K562 (cell line): ENCODE results near the gene MBP. TPM values are rescaled to one million over a fixed set of nuclear protein-coding genes. Genes with fewer than 3 reads are reported as not detected.

Experiments used
- ATAC-seq: fragments of 200-7000 bp; cut with Tn5 transposase; 3 replicates; pipeline ENCODE4 v1.9.1; 2020; ENCODE audit warnings: moderate library complexity
- BruUV-seq: library from RNA; stranded (reverse); fragments of 400-500 nt; replicated peaks from 2 replicates; lab custom pipeline; 2021; lab: Mats Ljungman, UMichigan
- CTCF ChIA-PET: fragments of 300-600 bp; formaldehyde crosslinking; extraction: SDS; loops from one replicate; lab custom pipeline; 2021; ENCODE audit warnings: low intra/inter-chr PET ratio; lab: Yijun Ruan, JAX
- POLR2A ChIA-PET: fragments of 300-600, 350-650 bp; sonication (Branson Sonifier 250); formaldehyde crosslinking; extraction: SDS; loops from one replicate; lab custom pipeline; 2021; ENCODE audit warnings: antibody characterized with exemption, inconsistent platforms; lab: Yijun Ruan, JAX
- DNase-seq, 4 experiments: peaks; one replicate each; pipeline versions ENCODE4 v3.0.0 to v3.0.0-alpha.2; 2011 to 2018; ENCODE audit warnings: low spot score in 3 of 4, mixed read lengths in 3 of 4; ENCODE audit errors: extremely low read depth in 1 of 4
- FAIRE-seq: peaks from 2 replicates; lab custom pipeline; 2011; peaks lifted over from hg19 to GRCh38; lab: Jason Lieb, UNC
- H2AFZ ChIP-seq: 2 replicates; pipeline ENCODE4 v1.6.0; 2011; ENCODE audit warnings: low read depth, low read length, control low read depth, inconsistent platforms
- H3K27ac ChIP-seq: fragments of 200-600 bp; 3 replicates; pipeline ENCODE4 v1.8.0; 2011; ENCODE audit warnings: low read depth, mild to moderate bottlenecking, control low read depth, inconsistent platforms, low read length, moderate library complexity, mixed read lengths; ENCODE audit errors: extremely low read depth
- H3K27me3 ChIP-seq, 2 experiments: fragments of 300-600 bp in 1 of 2; 2 replicates in 1 of 2; 3 replicates in 1 of 2; pipeline versions ENCODE4 v1.6.0 to v1.8.0; 2011; ENCODE audit warnings: inconsistent platforms in 2 of 2, low read length in 2 of 2, mild to moderate bottlenecking in 1 of 2, mixed read lengths in 1 of 2, moderate library complexity in 1 of 2; ENCODE audit not compliant: control insufficient read depth in 2 of 2, insufficient read depth in 2 of 2
- H3K36me3 ChIP-seq: fragments of 300-600 bp; 3 replicates; pipeline ENCODE4 v1.8.0; 2011; ENCODE audit warnings: mild to moderate bottlenecking, low read length, inconsistent platforms; ENCODE audit not compliant: control insufficient read depth, insufficient read depth
- H3K4me1 ChIP-seq, 2 experiments: fragments of 200-600 bp in 1 of 2; replicated peaks in 1 of 2; 2 replicates in 1 of 2; 3 replicates in 1 of 2; pipeline versions ENCODE4 v1.5.1 to v1.8.0; 2011; ENCODE audit warnings: inconsistent platforms in 2 of 2, low read length in 2 of 2, mild to moderate bottlenecking in 1 of 2, mixed read lengths in 1 of 2, moderate library complexity in 1 of 2; ENCODE audit not compliant: control insufficient read depth in 2 of 2, insufficient read depth in 2 of 2
- H3K4me2 ChIP-seq: 2 replicates; pipeline ENCODE4 v1.6.1; 2011; ENCODE audit warnings: low read length, control low read depth, inconsistent platforms, mixed read lengths; ENCODE audit not compliant: insufficient read depth
- H3K4me3 ChIP-seq: fragments of 200-600 bp; sonication (generic), shearing (Covaris generic); 2 replicates; pipeline ENCODE4 v1.5.1; 2016; ENCODE audit warnings: control low read depth, inconsistent platforms
- H3K79me2 ChIP-seq: fragments of 200-600 bp; 3 replicates; pipeline ENCODE4 v1.8.0; 2011; ENCODE audit warnings: low read length, inconsistent platforms; ENCODE audit not compliant: control insufficient read depth, insufficient read depth
- H3K9ac ChIP-seq, 2 experiments: 2 replicates each; pipeline versions ENCODE4 v1.6.0 to v1.6.1; 2011; ENCODE audit warnings: low read depth in 2 of 2, low read length in 2 of 2, control low read depth in 1 of 2, inconsistent platforms in 1 of 2, mild to moderate bottlenecking in 1 of 2, mixed read lengths in 1 of 2; ENCODE audit not compliant: insufficient read depth in 1 of 2
- H3K9me1 ChIP-seq: one replicate; pipeline ENCODE4 v1.6.0; 2011; ENCODE audit warnings: inconsistent platforms, mild to moderate bottlenecking, low read length, moderate library complexity; ENCODE audit not compliant: control insufficient read depth, insufficient read depth
- H3K9me3 ChIP-seq: replicated peaks from 2 replicates; pipeline ENCODE4 v1.5.1; 2011; ENCODE audit warnings: low read depth, low read length, inconsistent platforms; ENCODE audit not compliant: control insufficient read depth, insufficient read depth
- H4K20me1 ChIP-seq: replicated peaks from 2 replicates; pipeline ENCODE4 v1.6.1; 2011; ENCODE audit warnings: low read length, inconsistent platforms, mixed read lengths; ENCODE audit not compliant: control insufficient read depth, insufficient read depth
- C11orf30 ChIP-seq: fragments of 450-650 bp; IDR thresholded peaks from 2 replicates; pipeline ENCODE4 v1.6.1; 2016; ENCODE audit warnings: low read depth, mild to moderate bottlenecking
- CREM ChIP-seq: IDR thresholded peaks from 2 replicates; pipeline ENCODE4 v1.6.1; 2014; ENCODE audit warnings: antibody characterized with exemption, low read depth
- CTBP1 ChIP-seq: fragments of 450-650 bp; IDR thresholded peaks from 2 replicates; pipeline ENCODE4 v1.6.1; 2016; ENCODE audit warnings: borderline replicate concordance
- ESRRB ChIP-seq: fragments of 250-450 bp; sonication (Bioruptor Pico); IDR thresholded peaks from 2 replicates; pipeline ENCODE4 v1.5.0; 2020; ENCODE audit warnings: mild to moderate bottlenecking, moderate library complexity, borderline replicate concordance
- POLR2AphosphoS2 ChIP-seq: IDR thresholded peaks from 2 replicates; pipeline ENCODE4 v1.6.1; 2012; ENCODE audit warnings: low read length, improper control_type of control experiment
- PRPF4 ChIP-seq: fragments of 200-400 bp; formaldehyde crosslinking; IDR thresholded peaks from one replicate; pipeline ENCODE4 v1.6.1; 2017; ENCODE audit warnings: low read length, low read depth, mild to moderate bottlenecking; ENCODE audit not compliant: insufficient read depth, poor library complexity, severe bottlenecking
- PURB ChIP-seq: sonication (generic); formaldehyde crosslinking; IDR thresholded peaks from 2 replicates; pipeline ENCODE4 v1.9.0; 2021; ENCODE audit warnings: low read depth, mild to moderate bottlenecking, missing genetic modification reagents
- RB1 ChIP-seq: fragments of 450-650 bp; IDR thresholded peaks from 2 replicates; pipeline ENCODE4 v1.6.1; 2017; ENCODE audit warnings: low read depth, mild to moderate bottlenecking
- RBM15 ChIP-seq: fragments of 200-400 bp; formaldehyde crosslinking; IDR thresholded peaks from 2 replicates; pipeline ENCODE4 v1.6.1; 2018; ENCODE audit warnings: mild to moderate bottlenecking, low read length, moderate library complexity; ENCODE audit not compliant: insufficient read depth
- SRSF7 ChIP-seq: fragments of 200-400 bp; formaldehyde crosslinking; optimal IDR thresholded peaks from 2 replicates; pipeline ENCODE3; 2017; ENCODE audit warnings: mild to moderate bottlenecking, low read depth, low read length
- TAF15 ChIP-seq: fragments of 200-400 bp; formaldehyde crosslinking; IDR thresholded peaks from 2 replicates; pipeline ENCODE4 v1.6.1; 2017; ENCODE audit warnings: mild to moderate bottlenecking, low read depth, low read length, moderate library complexity
- ZKSCAN8 ChIP-seq: fragments of 200-800 bp; sonication (Bioruptor generic); IDR thresholded peaks from 2 replicates; pipeline ENCODE4 v1.6.1; 2016; ENCODE audit warnings: missing genetic modification characterization, missing compliant biosample characterization
- ZNF197 ChIP-seq: fragments of 200-800 bp; sonication (Bioruptor generic); IDR thresholded peaks from 2 replicates; pipeline ENCODE4 v1.6.1; 2016; ENCODE audit warnings: low read depth, missing genetic modification characterization, missing compliant biosample characterization
- ZNF644 ChIP-seq: fragments of 200-800 bp; sonication (Bioruptor generic); IDR thresholded peaks from 2 replicates; pipeline ENCODE4 v1.6.1; 2016; ENCODE audit warnings: low read depth, missing genetic modification characterization, missing compliant biosample characterization
- WGBS: fragments of 100-300 bp; shearing (Covaris generic); methylation state at CpG from one replicate; pipeline ENCODE4 v1.1.6; 2016; ENCODE audit warnings: low coverage, mixed read lengths; ENCODE audit not compliant: insufficient coverage; ENCODE audit errors: missing lambda C conversion rate; 5-methylcytosine and 5-hydroxymethylcytosine counted together
- in situ Hi-C: fragments of 300-500 bp; cut with MboI; formaldehyde crosslinking; loops from 4 replicates; pipeline ENCODE4 v1.15.0; 2018; ENCODE audit warnings: inconsistent platforms, mixed read lengths
- intact Hi-C: fragments of 100-400 bp; cut with micrococcal nuclease; formaldehyde crosslinking; loops from 2 replicates; pipeline ENCODE4 v1.14.2; 2022
- polyA plus RNA-seq, 8 experiments: library from polyadenylated mRNA; depleted of rRNA in 4 of 8; stranded (reverse) in 5 of 8; unstranded in 3 of 8; fragments of >200 nt; fragmentation: Nextera tagmentation in 2 of 8; fragmentation: Illumina TruSeq in 1 of 8; extraction: Ambion mirVana in 2 of 8; extraction: Trizol in 1 of 8; gene quantifications; 2 replicates each; pipeline versions ENCODE4 v1.2.1 to v1.2.3, GENCODE V29; 2011 to 2014; ENCODE audit warnings: inconsistent platforms in 1 of 8, missing spikeins in 1 of 8
- total RNA-seq, 7 experiments: library from RNA; depleted of rRNA in 6 of 7; stranded (reverse); fragments of >200 nt in 6 of 7; fragmentation: Illumina TruSeq in 2 of 7; extraction: Trizol in 2 of 7; gene quantifications; 2 replicates each; pipeline versions ENCODE4 v1.2.1 to v1.2.3, GENCODE V29; 2011 to 2021; ENCODE audit warnings: low replicate concordance in 1 of 7
- TF ChIP-seq, protein P1 (sequence below): sonication (generic); formaldehyde crosslinking; IDR thresholded peaks from 2 replicates; pipeline ENCODE4 v1.8.1; 2023; ENCODE audit warnings: mild to moderate bottlenecking, missing genetic modification reagents
- TF ChIP-seq, protein P2 (sequence below): fragments of 450-650 bp; IDR thresholded peaks from 2 replicates; pipeline ENCODE4 v1.6.1; 2017; ENCODE audit warnings: antibody characterized with exemption
- TF ChIP-seq, protein P3 (sequence below): fragments of 450-650 bp; formaldehyde crosslinking; conservative IDR thresholded peaks from 2 replicates; pipeline ENCODE4 v1.4.0; 2022; ENCODE audit warnings: mild to moderate bottlenecking, missing genetic modification characterization
- TF ChIP-seq, protein P4 (sequence below): sonication (generic); formaldehyde crosslinking; IDR thresholded peaks from 2 replicates; pipeline ENCODE4 v1.9.0; 2022; ENCODE audit warnings: mild to moderate bottlenecking, missing genetic modification reagents

Gene MBP
- total and polyA plus RNA-seq, 9 of the 15 experiments (the other 6 are each of a cell fraction or from before 2014, with no cell fraction given): 0.09 TPM; not detected in 8

DNA sequence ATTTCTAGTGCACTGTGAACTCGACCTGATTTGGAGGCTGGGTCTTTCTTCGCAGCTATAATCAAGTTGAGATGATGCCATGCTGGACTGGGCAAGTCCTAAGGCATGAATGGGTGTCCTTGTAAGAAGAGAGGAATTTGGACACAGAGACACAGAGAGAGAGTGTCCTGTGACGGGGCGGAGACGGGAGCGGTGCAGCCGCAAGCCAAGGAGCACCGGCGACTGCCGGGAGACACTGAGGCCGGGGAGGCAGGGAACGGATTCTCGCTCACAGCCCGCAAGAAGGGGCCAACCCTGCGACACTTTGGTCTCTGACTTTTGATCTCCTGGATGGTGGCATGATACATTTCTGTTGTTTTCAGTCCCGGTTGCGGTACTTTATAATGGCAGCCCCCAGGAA, 22.4 kb upstream of the MBP start (continued):
- TF ChIP-seq CREM (no peak), TAF15 (no peak), ESRRB (CRISPR knock-in tag) (no peak), ZNF644 (tag) (no peak), PURB (no peak), CTBP1 (no peak)
- TF ChIP-seq, protein P1, sequence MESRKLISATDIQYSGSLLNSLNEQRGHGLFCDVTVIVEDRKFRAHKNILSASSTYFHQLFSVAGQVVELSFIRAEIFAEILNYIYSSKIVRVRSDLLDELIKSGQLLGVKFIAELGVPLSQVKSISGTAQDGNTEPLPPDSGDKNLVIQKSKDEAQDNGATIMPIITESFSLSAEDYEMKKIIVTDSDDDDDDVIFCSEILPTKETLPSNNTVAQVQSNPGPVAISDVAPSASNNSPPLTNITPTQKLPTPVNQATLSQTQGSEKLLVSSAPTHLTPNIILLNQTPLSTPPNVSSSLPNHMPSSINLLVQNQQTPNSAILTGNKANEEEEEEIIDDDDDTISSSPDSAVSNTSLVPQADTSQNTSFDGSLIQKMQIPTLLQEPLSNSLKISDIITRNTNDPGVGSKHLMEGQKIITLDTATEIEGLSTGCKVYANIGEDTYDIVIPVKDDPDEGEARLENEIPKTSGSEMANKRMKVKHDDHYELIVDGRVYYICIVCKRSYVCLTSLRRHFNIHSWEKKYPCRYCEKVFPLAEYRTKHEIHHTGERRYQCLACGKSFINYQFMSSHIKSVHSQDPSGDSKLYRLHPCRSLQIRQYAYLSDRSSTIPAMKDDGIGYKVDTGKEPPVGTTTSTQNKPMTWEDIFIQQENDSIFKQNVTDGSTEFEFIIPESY (CRISPR knock-in tag): no peak
- TF ChIP-seq, protein P2, sequence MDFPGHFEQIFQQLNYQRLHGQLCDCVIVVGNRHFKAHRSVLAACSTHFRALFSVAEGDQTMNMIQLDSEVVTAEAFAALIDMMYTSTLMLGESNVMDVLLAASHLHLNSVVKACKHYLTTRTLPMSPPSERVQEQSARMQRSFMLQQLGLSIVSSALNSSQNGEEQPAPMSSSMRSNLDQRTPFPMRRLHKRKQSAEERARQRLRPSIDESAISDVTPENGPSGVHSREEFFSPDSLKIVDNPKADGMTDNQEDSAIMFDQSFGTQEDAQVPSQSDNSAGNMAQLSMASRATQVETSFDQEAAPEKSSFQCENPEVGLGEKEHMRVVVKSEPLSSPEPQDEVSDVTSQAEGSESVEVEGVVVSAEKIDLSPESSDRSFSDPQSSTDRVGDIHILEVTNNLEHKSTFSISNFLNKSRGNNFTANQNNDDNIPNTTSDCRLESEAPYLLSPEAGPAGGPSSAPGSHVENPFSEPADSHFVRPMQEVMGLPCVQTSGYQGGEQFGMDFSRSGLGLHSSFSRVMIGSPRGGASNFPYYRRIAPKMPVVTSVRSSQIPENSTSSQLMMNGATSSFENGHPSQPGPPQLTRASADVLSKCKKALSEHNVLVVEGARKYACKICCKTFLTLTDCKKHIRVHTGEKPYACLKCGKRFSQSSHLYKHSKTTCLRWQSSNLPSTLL: no peak

DNA sequence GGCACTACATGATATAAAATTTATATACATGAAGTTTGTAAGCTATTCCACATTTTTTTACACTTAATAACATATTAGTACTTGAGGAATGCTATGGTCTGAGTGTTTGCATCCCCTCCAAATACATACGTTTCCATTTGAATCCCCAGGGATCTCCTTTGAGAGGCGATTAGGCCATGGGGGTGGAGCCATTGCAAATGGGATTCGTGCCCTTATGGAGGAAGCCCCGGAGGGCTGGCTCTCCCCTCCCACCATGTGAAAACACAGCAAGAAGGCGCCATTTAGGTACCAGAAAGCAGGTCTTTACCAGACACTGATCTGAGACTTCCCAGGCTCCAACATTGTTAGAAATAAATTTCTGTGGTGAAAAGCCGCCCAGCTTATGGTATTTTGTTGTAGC, 20.8 kb upstream of the MBP start:
- H3K9me3 ChIP-seq: no peaks in the 10 kb centered on the region
- ChIA-PET POLR2A (no interaction called here), CTCF (no interaction called here)
- no peak overlapping the region for H3K4me2 ChIP-seq
- peaks cover 4 to 17% of the 10 kb centered on the region in 2 experiments for H3K27me3 ChIP-seq
- WGBS: 2% methylated on average over 5 of the region's 6 CpGs
- no peaks in the 10 kb centered on the region for H3K4me1 ChIP-seq
- H2AFZ ChIP-seq: no peak overlapping the region
- no peaks in the 10 kb centered on the region for H3K79me2 ChIP-seq
- intact Hi-C loops: no loop called here
- no peak overlapping the region for H3K9ac ChIP-seq
- DNase-seq (no peak), ATAC-seq (no peak), FAIRE-seq (no peak)
- H3K4me3 ChIP-seq: no peak overlapping the region
- BruUV-seq: no TSS peak
- in situ Hi-C loops: no loop called here
- H3K36me3 ChIP-seq: no peaks in the 10 kb centered on the region
- no peak overlapping the region for H3K27ac ChIP-seq
- H4K20me1 ChIP-seq: no peaks in the 10 kb centered on the region
- no peaks in the 10 kb centered on the region for H3K9me1 ChIP-seq
- TF ChIP-seq SRSF7 (no peak), C11orf30 (no peak), RB1 (no peak), PRPF4 (no peak), ZKSCAN8 (no peak), RBM15 (no peak), ZNF197 (no peak), POLR2AphosphoS2 (no peak)
- TF ChIP-seq, protein P3, sequence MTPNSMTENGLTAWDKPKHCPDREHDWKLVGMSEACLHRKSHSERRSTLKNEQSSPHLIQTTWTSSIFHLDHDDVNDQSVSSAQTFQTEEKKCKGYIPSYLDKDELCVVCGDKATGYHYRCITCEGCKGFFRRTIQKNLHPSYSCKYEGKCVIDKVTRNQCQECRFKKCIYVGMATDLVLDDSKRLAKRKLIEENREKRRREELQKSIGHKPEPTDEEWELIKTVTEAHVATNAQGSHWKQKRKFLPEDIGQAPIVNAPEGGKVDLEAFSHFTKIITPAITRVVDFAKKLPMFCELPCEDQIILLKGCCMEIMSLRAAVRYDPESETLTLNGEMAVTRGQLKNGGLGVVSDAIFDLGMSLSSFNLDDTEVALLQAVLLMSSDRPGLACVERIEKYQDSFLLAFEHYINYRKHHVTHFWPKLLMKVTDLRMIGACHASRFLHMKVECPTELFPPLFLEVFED (CRISPR knock-in tag): no peak
- TF ChIP-seq, protein P4, sequence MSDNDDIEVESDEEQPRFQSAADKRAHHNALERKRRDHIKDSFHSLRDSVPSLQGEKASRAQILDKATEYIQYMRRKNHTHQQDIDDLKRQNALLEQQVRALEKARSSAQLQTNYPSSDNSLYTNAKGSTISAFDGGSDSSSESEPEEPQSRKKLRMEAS (CRISPR knock-in tag): no peak
